PC-9 (cell line): Measurements from ENCODE around the gene YIPF2.

Source experiments
- EZH2 ChIP-seq: fragments of 200-600 bp; sonication (generic); IDR thresholded peaks from 2 replicates; pipeline ENCODE4 v1.8.0; 2017; ENCODE audit warnings: antibody characterized with exemption, low read depth
- TF ChIP-seq, protein P1 (sequence below): fragments of 200-600 bp; sonication (generic); conservative IDR thresholded peaks from 2 replicates; pipeline ENCODE4 v1.6.1; 2017; ENCODE audit warnings: mixed run types, antibody characterized with exemption, mild to moderate bottlenecking, moderate library complexity

DNA sequence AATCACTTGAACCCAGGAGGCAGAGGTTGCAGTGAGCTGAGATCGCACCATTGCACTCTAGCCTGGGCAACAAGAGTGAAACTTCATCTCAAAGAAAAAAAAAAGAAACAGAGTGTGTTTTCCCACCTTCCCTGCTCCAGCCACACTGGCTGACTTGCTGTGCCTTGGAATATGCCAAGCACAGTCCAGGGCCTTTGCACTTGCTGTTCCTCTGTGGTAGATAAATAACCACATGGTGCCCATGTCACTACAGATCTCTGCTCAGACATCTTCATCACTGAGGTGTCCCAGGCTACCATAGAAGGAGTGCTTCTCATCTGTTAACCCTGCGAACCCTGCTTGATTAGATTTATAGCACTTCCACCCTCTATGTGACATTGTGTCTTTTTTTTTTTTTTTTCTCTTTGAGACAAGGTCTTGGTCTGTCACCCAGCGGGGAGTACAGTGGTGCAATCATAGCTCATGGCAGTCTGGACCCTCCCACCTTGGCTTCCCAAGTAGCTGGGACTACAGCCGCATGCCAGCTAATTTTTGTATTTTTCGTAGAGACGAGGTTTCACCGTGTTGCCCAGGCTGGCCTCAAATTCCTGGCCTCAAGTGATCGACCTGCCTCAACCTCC is 42.8 kb upstream of the YIPF2 start:
- TF ChIP-seq EZH2: no peak
- TF ChIP-seq, protein P1, sequence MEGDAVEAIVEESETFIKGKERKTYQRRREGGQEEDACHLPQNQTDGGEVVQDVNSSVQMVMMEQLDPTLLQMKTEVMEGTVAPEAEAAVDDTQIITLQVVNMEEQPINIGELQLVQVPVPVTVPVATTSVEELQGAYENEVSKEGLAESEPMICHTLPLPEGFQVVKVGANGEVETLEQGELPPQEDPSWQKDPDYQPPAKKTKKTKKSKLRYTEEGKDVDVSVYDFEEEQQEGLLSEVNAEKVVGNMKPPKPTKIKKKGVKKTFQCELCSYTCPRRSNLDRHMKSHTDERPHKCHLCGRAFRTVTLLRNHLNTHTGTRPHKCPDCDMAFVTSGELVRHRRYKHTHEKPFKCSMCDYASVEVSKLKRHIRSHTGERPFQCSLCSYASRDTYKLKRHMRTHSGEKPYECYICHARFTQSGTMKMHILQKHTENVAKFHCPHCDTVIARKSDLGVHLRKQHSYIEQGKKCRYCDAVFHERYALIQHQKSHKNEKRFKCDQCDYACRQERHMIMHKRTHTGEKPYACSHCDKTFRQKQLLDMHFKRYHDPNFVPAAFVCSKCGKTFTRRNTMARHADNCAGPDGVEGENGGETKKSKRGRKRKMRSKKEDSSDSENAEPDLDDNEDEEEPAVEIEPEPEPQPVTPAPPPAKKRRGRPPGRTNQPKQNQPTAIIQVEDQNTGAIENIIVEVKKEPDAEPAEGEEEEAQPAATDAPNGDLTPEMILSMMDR: no peak
